H1 (cell line): ENCODE data around the gene TDP2. TPM values are rescaled to one million over a fixed set of nuclear protein-coding genes. Genes with fewer than 3 reads are reported as not detected.

Source experiments
- CTCF ChIA-PET: fragments of 300-600 bp; sonication (Branson Sonifier 250); formaldehyde crosslinking; loops from one replicate; lab custom pipeline; 2021; ENCODE audit not compliant: partially characterized antibody; lab: Charles Lee
- POLR2A ChIA-PET: fragments of 300-600 bp; sonication (Branson Sonifier 250); formaldehyde crosslinking; loops from one replicate; lab custom pipeline; 2021; ENCODE audit warnings: inconsistent platforms; ENCODE audit not compliant: partially characterized antibody; lab: Charles Lee
- DNase-seq, 2 experiments: peaks; one replicate each; pipeline versions ENCODE4 v3.0.0 to v3.0.0-alpha.2; 2010 to 2022; ENCODE audit warnings: low spot score in 2 of 2, low read depth in 1 of 2, mixed read lengths in 1 of 2
- FAIRE-seq: peaks from 2 replicates; lab custom pipeline; 2011; peaks lifted over from hg19 to GRCh38; lab: Jason Lieb, UNC
- H2AFZ ChIP-seq: 2 replicates; pipeline ENCODE4 v1.8.1; 2012; ENCODE audit warnings: low read length, inconsistent platforms
- H2AK5ac ChIP-seq: 2 replicates; pipeline ENCODE4 v1.6.1; 2013; ENCODE audit warnings: low read depth, low read length
- H2BK120ac ChIP-seq: replicated peaks from 2 replicates; pipeline ENCODE3; 2013; ENCODE audit warnings: low read depth, low read length, inconsistent platforms
- H2BK12ac ChIP-seq: 2 replicates; pipeline ENCODE4 v1.6.1; 2013; ENCODE audit warnings: low read depth, low read length
- H2BK15ac ChIP-seq: 2 replicates; pipeline ENCODE4 v1.6.1; 2013; ENCODE audit warnings: low read length
- H2BK20ac ChIP-seq: 2 replicates; pipeline ENCODE4 v1.6.1; 2013; ENCODE audit warnings: low read length
- H2BK5ac ChIP-seq: 2 replicates; pipeline ENCODE4 v1.6.1; 2013; ENCODE audit warnings: low read depth, low read length
- H3K14ac ChIP-seq: 2 replicates; pipeline ENCODE4 v1.6.1; 2013; ENCODE audit warnings: inconsistent platforms; ENCODE audit not compliant: insufficient read length
- H3K18ac ChIP-seq: 2 replicates; pipeline ENCODE4 v1.6.1; 2013; ENCODE audit warnings: low read length; ENCODE audit errors: extremely low read depth
- H3K23ac ChIP-seq: 2 replicates; pipeline ENCODE4 v1.6.1; 2013; ENCODE audit warnings: inconsistent platforms; ENCODE audit not compliant: insufficient read length
- H3K23me2 ChIP-seq: 2 replicates; pipeline ENCODE4 v1.6.1; 2013; ENCODE audit warnings: low read depth, low read length
- H3K27ac ChIP-seq: 2 replicates; pipeline ENCODE4 v1.6.1; 2011; ENCODE audit warnings: low read depth, low read length, inconsistent platforms
- H3K27me3 ChIP-seq, 4 experiments: replicated peaks in 1 of 4; 1 replicate in 1 of 4; 2 replicates in 3 of 4; pipeline versions ENCODE4 v1.6.1 to v1.8.1; 2011 to 2013; ENCODE audit warnings: low read length in 3 of 4, mild to moderate bottlenecking in 3 of 4, inconsistent platforms in 2 of 4, mixed read lengths in 2 of 4, moderate library complexity in 1 of 4; ENCODE audit not compliant: control insufficient read depth in 3 of 4, insufficient read depth in 3 of 4; ENCODE audit errors: extremely low read depth in 1 of 4
- H3K36me3 ChIP-seq, 4 experiments: 2 replicates each; pipeline versions ENCODE4 v1.6.1 to v1.8.1; 2011 to 2013; ENCODE audit warnings: mild to moderate bottlenecking in 4 of 4, low read length in 3 of 4, moderate library complexity in 2 of 4, control low read depth in 1 of 4, inconsistent platforms in 1 of 4; ENCODE audit not compliant: insufficient read depth in 4 of 4, control insufficient read depth in 2 of 4
- H3K4ac ChIP-seq: replicated peaks from 2 replicates; pipeline ENCODE3; 2013; ENCODE audit warnings: low read length, low read depth, mixed read lengths, inconsistent platforms; ENCODE audit not compliant: insufficient read length
- H3K4me1 ChIP-seq, 4 experiments: replicated peaks in 1 of 4; 1 replicate in 1 of 4; 2 replicates in 3 of 4; pipeline versions ENCODE4 v1.6.1 to v1.8.1; 2011 to 2013; ENCODE audit warnings: low read length in 3 of 4, inconsistent platforms in 2 of 4, mixed read lengths in 1 of 4; ENCODE audit not compliant: insufficient read depth in 4 of 4, control insufficient read depth in 3 of 4
- H3K4me2 ChIP-seq, 2 experiments: 2 replicates each; pipeline versions ENCODE4 v1.6.1 to v1.8.1; 2011 to 2013; ENCODE audit warnings: low read depth in 2 of 2, low read length in 2 of 2, control low read depth in 1 of 2, inconsistent platforms in 1 of 2, mild to moderate bottlenecking in 1 of 2; ENCODE audit not compliant: insufficient read depth in 1 of 2
- H3K4me3 ChIP-seq, 4 experiments: fragments of 200-600, 300-600 bp in 1 of 4; sonication (generic), shearing (Covaris generic), sonication (Bioruptor Twin) in 1 of 4; 2 replicates each; pipeline versions ENCODE4 v1.5.1 to v1.8.1; 2011 to 2016; ENCODE audit warnings: low read length in 4 of 4, low read depth in 3 of 4, control low read depth in 2 of 4, inconsistent platforms in 2 of 4, mild to moderate bottlenecking in 2 of 4, mixed read lengths in 1 of 4, moderate library complexity in 1 of 4; ENCODE audit not compliant: insufficient read depth in 2 of 4; ENCODE audit errors: extremely low read depth in 1 of 4
- H3K56ac ChIP-seq: replicated peaks from 2 replicates; pipeline ENCODE3; 2013; ENCODE audit warnings: low read depth, mild to moderate bottlenecking, mixed read lengths, low read length, inconsistent platforms; ENCODE audit not compliant: insufficient read length
- H3K79me1 ChIP-seq: 2 replicates; pipeline ENCODE4 v1.6.1; 2013; ENCODE audit warnings: low read depth, low read length, control low read depth
- H3K79me2 ChIP-seq, 2 experiments: 2 replicates each; pipeline versions ENCODE4 v1.6.1 to v1.8.1; 2012 to 2013; ENCODE audit warnings: low read length in 2 of 2, mild to moderate bottlenecking in 2 of 2, inconsistent platforms in 1 of 2; ENCODE audit not compliant: insufficient read depth in 2 of 2, control insufficient read depth in 1 of 2
- H3K9ac ChIP-seq, 4 experiments: replicated peaks in 1 of 4; 1 replicate in 1 of 4; 2 replicates in 3 of 4; pipeline versions ENCODE4 v1.6.1 to v1.8.1; 2011 to 2013; ENCODE audit warnings: low read depth in 3 of 4, low read length in 3 of 4, control low read depth in 2 of 4, mild to moderate bottlenecking in 2 of 4, moderate library complexity in 2 of 4, inconsistent platforms in 1 of 4; ENCODE audit errors: extremely low read depth in 1 of 4
- H3K9me3 ChIP-seq, 2 experiments: 2 replicates each; pipeline versions ENCODE4 v1.6.1 to v1.8.1; 2012 to 2013; ENCODE audit warnings: mild to moderate bottlenecking in 2 of 2, moderate library complexity in 2 of 2, control low read depth in 1 of 2, inconsistent platforms in 1 of 2, low read depth in 1 of 2, low read length in 1 of 2, mixed read lengths in 1 of 2; ENCODE audit not compliant: insufficient read depth in 2 of 2
- H4K20me1 ChIP-seq, 2 experiments: replicated peaks in 1 of 2; 2 replicates each; pipeline versions ENCODE3 to v1.8.1; 2011 to 2013; ENCODE audit warnings: inconsistent platforms in 2 of 2, low read length in 2 of 2, mild to moderate bottlenecking in 1 of 2; ENCODE audit not compliant: insufficient read depth in 2 of 2, control insufficient read depth in 1 of 2
- H4K5ac ChIP-seq: 2 replicates; pipeline ENCODE4 v1.6.1; 2013; ENCODE audit warnings: low read length, low read depth, mixed read lengths, inconsistent platforms; ENCODE audit not compliant: insufficient read length
- H4K8ac ChIP-seq: 2 replicates; pipeline ENCODE4 v1.8.0; 2013; ENCODE audit warnings: mild to moderate bottlenecking, moderate library complexity, low read length, inconsistent platforms; ENCODE audit not compliant: insufficient read depth; ENCODE audit errors: extremely low read depth
- H4K91ac ChIP-seq: replicated peaks from 2 replicates; pipeline ENCODE3; 2013; ENCODE audit warnings: low read length, mixed read lengths, inconsistent platforms; ENCODE audit not compliant: insufficient read length
- CTBP2 ChIP-seq: IDR thresholded peaks from 2 replicates; pipeline ENCODE4 v1.7.0; 2011; ENCODE audit warnings: borderline replicate concordance, mild to moderate bottlenecking, moderate library complexity, mixed read lengths, low read length; ENCODE audit not compliant: insufficient read depth, insufficient read length
- MAX ChIP-seq: IDR thresholded peaks from 2 replicates; pipeline ENCODE4 v1.6.1; 2012; ENCODE audit warnings: inconsistent platforms
- WGBS, 2 experiments: shearing (Covaris generic) in 1 of 2; methylation state at CpG; one replicate each; pipeline versions ENCODE4 v1.1.6 to v1.1.7; 2013 to 2015; ENCODE audit warnings: low lambda C conversion rate in 2 of 2, mixed read lengths in 2 of 2, inconsistent platforms in 1 of 2, low coverage in 1 of 2, missing lambda C conversion rate in 1 of 2; ENCODE audit not compliant: insufficient replicate concordance in 2 of 2, insufficient coverage in 1 of 2, insufficient read length in 1 of 2; ENCODE audit errors: extremely low coverage in 1 of 2, missing lambda C conversion rate in 1 of 2; 5-methylcytosine and 5-hydroxymethylcytosine counted together
- polyA plus RNA-seq, 7 experiments: library from polyadenylated mRNA; depleted of rRNA in 3 of 7; stranded (reverse) in 5 of 7; unstranded in 2 of 7; fragments of >200 nt in 5 of 7; fragments of 200-250 nt in 2 of 7; gene quantifications; 1 replicate in 5 of 7; 2 replicates in 1 of 7; 4 replicates in 1 of 7; pipeline versions ENCODE4 v1.2.1 to v1.2.3, GENCODE V29; 2011 to 2013; ENCODE audit warnings: missing spikeins in 2 of 7, mixed read lengths in 2 of 7
- total RNA-seq: library from RNA; stranded (reverse); fragmentation: NEBNext Ultra II Directional; extraction: Animal tissue kit (Norgen Biotek cat#: 25700); gene quantifications from 2 replicates; pipeline ENCODE4 v1.2.1, GENCODE V29; 2021

TDP2 gene
- total and polyA plus RNA-seq, 2 of the 8 experiments (the other 6 are each of a cell fraction or from before 2014, with no cell fraction given) = 18.8 to 51.6 TPM

- DNase-seq (no peak), FAIRE-seq (no peak)
- Histone ChIP-seq H3K4me2 (no peak overlapping the region), H2BK5ac (no peak overlapping the region), H2BK12ac (no peak overlapping the region), H3K4me1 (peaks cover 0 to 4% (median 0%) of the 10 kb centered on the region in 4 experiments; a peak in 2 of 7 replicates), H4K91ac (no peak overlapping the region), H3K36me3 (peaks cover 0 to 3% (median 0%) of the 10 kb centered on the region in 4 experiments; a peak in 1 of 8 replicates), H3K27me3 (no peaks in the 10 kb centered on the region), H2BK120ac (no peak overlapping the region), H3K14ac (no peak overlapping the region), H3K4me3 (no peak overlapping the region), H3K56ac (no peak overlapping the region), H3K27ac (no peak overlapping the region), H3K9me3 (no peaks in the 10 kb centered on the region), H4K5ac (no peak overlapping the region), H2AK5ac (no peak overlapping the region), H2AFZ (no peak overlapping the region), H3K4ac (no peak overlapping the region), H2BK15ac (no peak overlapping the region), H3K79me1 (no peaks in the 10 kb centered on the region), H3K79me2 (0 out of 4 replicates have a peak, but pooled peaks cover 0 to 4% of the 10 kb centered on the region in 2 experiments), H2BK20ac (no peak overlapping the region), H3K23ac (no peak overlapping the region), H4K8ac (no peak overlapping the region), H3K9ac (no peak overlapping the region), H3K23me2 (no peaks in the 10 kb centered on the region), H4K20me1 (no peaks in the 10 kb centered on the region), H3K18ac (no peak overlapping the region)
- POLR2A ChIA-PET = interaction anchor here (0.9 to 1.2 kb wide), 3 partner anchors 9 to 25 kb away, joined by 3 to 5 read pairs (median 3); no protein-coding TSS in a partner anchor
- CTCF ChIA-PET = interaction anchor here (0.6 to 2.3 kb wide), 7 partner anchors 14 to 430 kb away, joined by 3 to 9 read pairs (median 3); partner anchors contain the start of gene KIAA0319
- WGBS, 2 experiments = 81% methylated on average over 2 of the region's 2 CpGs; no CpG with 5 or more reads in 1 of the 2 experiments
- TF ChIP-seq MAX = no peak
- TF ChIP-seq CTBP2 = no peak
These were observed 23.3 kb upstream of the TDP2 start for GRCh38 chr6:24689964-24690363.
